Smooth muscle cell (in vitro differentiated cells): ENCODE measurements around the gene KRTCAP2. TPM values are rescaled to one million over a fixed set of nuclear protein-coding genes. Genes with fewer than 3 reads are reported as not detected.
"Not testable (repeated sequence)": the region's sequence is repeated elsewhere in the genome, so short reads cannot be mapped to it uniquely, and the experiment has no call there.

Experiments used
- DNase-seq: peaks from one replicate; lab custom pipeline; 2025; ENCODE audit not compliant: unreplicated experiment; lab: John Stamatoyannopoulos, UW
- H2AFZ ChIP-seq: fragments of 200-600 bp; sonication (generic); 2 replicates; pipeline ENCODE4 v1.6.0; 2016; ENCODE audit warnings: antibody characterized with exemption, low read depth, mild to moderate bottlenecking
- H3F3A ChIP-seq: fragments of 200-600 bp; sonication (generic); 2 replicates; pipeline ENCODE4 v1.6.0; 2017; ENCODE audit warnings: antibody characterized with exemption, low read depth
- H3K27ac ChIP-seq: fragments of 200-600 bp; sonication (generic); 2 replicates; pipeline ENCODE4 v1.5.1; 2016; ENCODE audit warnings: low read depth, mild to moderate bottlenecking
- H3K27me3 ChIP-seq: fragments of 200-600 bp; sonication (generic); 2 replicates; pipeline ENCODE4 v1.6.1; 2016; ENCODE audit warnings: low read depth, mild to moderate bottlenecking
- H3K36me3 ChIP-seq: fragments of 200-600 bp; sonication (generic); 2 replicates; pipeline ENCODE4 v1.5.1; 2016; ENCODE audit warnings: low read depth
- H3K4me1 ChIP-seq: fragments of 200-600 bp; sonication (generic); 2 replicates; pipeline ENCODE4 v1.5.1; 2016; ENCODE audit warnings: low read depth
- H3K4me2 ChIP-seq: fragments of 200-600 bp; sonication (generic); 2 replicates; pipeline ENCODE4 v1.6.0; 2016; ENCODE audit warnings: mild to moderate bottlenecking
- H3K4me3 ChIP-seq: fragments of 200-600 bp; sonication (generic); 2 replicates; pipeline ENCODE4 v1.5.1; 2016; ENCODE audit warnings: mild to moderate bottlenecking
- H3K79me2 ChIP-seq: fragments of 200-600 bp; sonication (generic); 2 replicates; pipeline ENCODE4 v1.6.0; 2016; ENCODE audit warnings: low read depth, mild to moderate bottlenecking
- H3K9ac ChIP-seq: fragments of 200-600 bp; sonication (generic); 2 replicates; pipeline ENCODE4 v1.6.0; 2016; ENCODE audit warnings: low read depth
- H3K9me3 ChIP-seq: fragments of 200-600 bp; sonication (generic); replicated peaks from 2 replicates; pipeline ENCODE4 v1.5.1; 2016; ENCODE audit warnings: low read depth
- H4K20me1 ChIP-seq: fragments of 200-600 bp; sonication (generic); 2 replicates; pipeline ENCODE4 v1.6.0; 2016; ENCODE audit warnings: low read depth
- CTCF ChIP-seq: fragments of 200-600 bp; sonication (generic); IDR thresholded peaks from 2 replicates; pipeline ENCODE4 v1.5.1; 2017; ENCODE audit warnings: borderline replicate concordance, mild to moderate bottlenecking, antibody characterized with exemption; ENCODE audit not compliant: insufficient read depth, poor library complexity, severe bottlenecking
- WGBS: methylation state at CpG from one replicate; pipeline ENCODE4 v1.1.7; 2016; ENCODE audit warnings: low lambda C conversion rate; 5-methylcytosine and 5-hydroxymethylcytosine counted together
- polyA plus RNA-seq: library from polyadenylated mRNA; unstranded; fragments of >200 nt; fragmentation: Nextera tagmentation; extraction: Ambion mirVana; gene quantifications from 2 replicates; pipeline ENCODE4 v1.2.1, GENCODE V29; 2016
- total RNA-seq: library from RNA; depleted of rRNA; stranded (reverse); fragments of >200 nt; gene quantifications from 2 replicates; pipeline ENCODE4 v1.2.3, GENCODE V29; 2014

The KRTCAP2 gene
- total and polyA plus RNA-seq, 2 experiments from 2014 or later: 283 to 607 TPM

GRCh38 chr1:155192346-155193274 is 19.5 kb upstream of the KRTCAP2 start:
- no peaks in the 10 kb centered on the region for H3K9me3 ChIP-seq
- peak overlapping the region; percentile 80 for H3K27ac ChIP-seq
- H4K20me1 ChIP-seq: no peaks in the 10 kb centered on the region
- peak overlapping the region; percentile 71 for H2AFZ ChIP-seq
- H3K36me3 ChIP-seq: no peaks in the 10 kb centered on the region
- no peak for TF ChIP-seq CTCF
- peaks cover 3% of the 10 kb centered on the region for H3F3A ChIP-seq
- peaks cover 18% of the 10 kb centered on the region for H3K4me1 ChIP-seq
- H3K4me2 ChIP-seq: peak overlapping the region; percentile 88
- H3K4me3 ChIP-seq: peak overlapping the region; percentile 58
- H3K9ac ChIP-seq: peak overlapping the region; percentile 43
- H3K79me2 ChIP-seq: no peaks in the 10 kb centered on the region
- no peaks in the 10 kb centered on the region for H3K27me3 ChIP-seq
- no peak for DNase-seq
- WGBS: 32% methylated on average over 8 of the region's 20 CpGs

- no peak overlapping the region for H3K4me2 ChIP-seq
- no peak overlapping the region for H3K4me3 ChIP-seq
- H3K27ac ChIP-seq: no peak overlapping the region
- TF ChIP-seq CTCF: no peak
- H3K27me3 ChIP-seq: no peaks in the 10 kb centered on the region
- 96% methylated on average over 8 of the region's 17 CpGs for WGBS
- DNase-seq: no peak
- H2AFZ ChIP-seq: no peak overlapping the region
- no peak overlapping the region for H3K9ac ChIP-seq
- peaks cover 15% of the 10 kb centered on the region for H3K4me1 ChIP-seq
- no peaks in the 10 kb centered on the region for H3K36me3 ChIP-seq
- no peaks in the 10 kb centered on the region for H3K9me3 ChIP-seq
- no peaks in the 10 kb centered on the region for H4K20me1 ChIP-seq
- no peaks in the 10 kb centered on the region for H3K79me2 ChIP-seq
- peaks cover 3% of the 10 kb centered on the region for H3F3A ChIP-seq
Observed at GRCh38 chr1:155191904-155192303, 18.8 kb upstream of the KRTCAP2 start.

- not testable (repeated sequence) for H3K4me1 ChIP-seq, H3K36me3 ChIP-seq, H3F3A ChIP-seq, H2AFZ ChIP-seq, H3K9me3 ChIP-seq, H3K79me2 ChIP-seq, H3K27me3 ChIP-seq, DNase-seq, H3K4me2 ChIP-seq, H3K4me3 ChIP-seq, H3K9ac ChIP-seq, H3K27ac ChIP-seq, H4K20me1 ChIP-seq
- WGBS: 96% methylated on average over 25 of the region's 45 CpGs
Observed at GRCh38 chr1:155189926-155190325, 16.8 kb upstream of the KRTCAP2 start.

- Histone ChIP-seq H3K4me2 (no peak overlapping the region), H3K4me1 (peaks cover 4% of the 10 kb centered on the region), H3K79me2 (no peaks in the 10 kb centered on the region), H3K9me3 (no peaks in the 10 kb centered on the region), H3K27me3 (no peaks in the 10 kb centered on the region), H3F3A (no peaks in the 10 kb centered on the region), H3K9ac (no peak overlapping the region), H4K20me1 (no peaks in the 10 kb centered on the region), H3K4me3 (no peak overlapping the region), H3K27ac (no peak overlapping the region), H2AFZ (no peak overlapping the region), H3K36me3 (no peaks in the 10 kb centered on the region)
- WGBS: 95% methylated on average over 3 of the region's 14 CpGs
- no peak for DNase-seq
- TF ChIP-seq CTCF: no peak
Observed at GRCh38 chr1:155188268-155188667, 15.2 kb upstream of the KRTCAP2 start.
